ENCODE results near the gene ABCA12.

DNA sequence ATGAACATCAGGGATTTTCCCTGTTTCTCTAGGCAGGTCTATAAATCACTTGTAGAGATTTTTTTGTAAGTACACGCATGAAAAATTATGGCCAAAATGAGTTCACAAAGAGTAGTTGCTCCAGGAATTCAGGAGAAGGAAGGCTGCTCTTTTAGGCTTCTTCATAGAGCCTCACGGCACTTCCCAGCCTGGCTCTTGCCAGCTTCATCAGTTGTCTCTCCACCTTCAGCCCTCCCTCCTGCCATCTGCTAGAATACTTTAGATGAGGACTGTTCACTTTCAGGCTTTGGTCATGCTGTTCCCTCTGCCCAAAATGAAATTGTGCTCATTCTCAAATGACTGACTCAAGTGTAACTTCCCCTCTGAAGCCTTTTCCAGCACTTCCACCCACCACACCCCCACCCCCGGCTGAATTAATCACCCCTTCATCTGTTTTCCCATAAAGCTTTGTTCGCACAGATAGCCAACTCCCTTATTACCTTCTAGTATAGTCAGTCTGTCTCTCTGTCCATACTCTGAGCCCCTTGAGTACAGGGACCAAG lies 1.8 kb upstream of the ABCA12 start:
- TF ChIP-seq EZH2 (IDR thresholded peaks at IDR 0.05; ENCODE audit: borderline replicate concordance, low read depth, low read length, severe bottlenecking) (no peak), POLR2AphosphoS5 (IDR thresholded peaks at IDR 0.05; ENCODE audit: insufficient read depth, low read depth, low read length) (no peak)

All from endothelial cell of umbilical vein (primary cell).